ENCODE results near the gene PCDH15. TPM values are rescaled to one million over a fixed set of nuclear protein-coding genes. Genes with fewer than 3 reads are reported as not detected.

Gene PCDH15
- total RNA-seq, 1 experiment from 2014 or later: not detected

GRCh38 chr10:54799506-54799905 lies 1.5 kb downstream of the PCDH15 start:
- H3K4me1 Mint-ChIP-seq (ENCODE audit: low read depth, unreplicated experiment): peaks cover 8% of the 10 kb centered on the region
- CTCF ChIA-PET: no interaction called here
- intact Hi-C loops (cut with micrococcal nuclease; ENCODE audit: unreplicated experiment): loop anchor here (10.0 kb wide), 1 partner anchor 105 kb away; no protein-coding TSS in a partner anchor
- no TSS peak for BruUV-seq (replicated peaks)
- H3K4me3 Mint-ChIP-seq (ENCODE audit: low read depth, unreplicated experiment): no peak overlapping the region
- no peaks in the 10 kb centered on the region for H3K9me3 Mint-ChIP-seq (ENCODE audit: low read depth, unreplicated experiment)
- no peaks in the 10 kb centered on the region for H3K36me3 Mint-ChIP-seq (ENCODE audit: insufficient read depth, unreplicated experiment)
- no peaks in the 10 kb centered on the region for H3K27me3 Mint-ChIP-seq (ENCODE audit: unreplicated experiment)
- no peak for TF ChIP-seq CTCF (IDR thresholded peaks at IDR 0.05; ENCODE audit: unreplicated experiment)
- no peak for DNase-seq
- H3K27ac Mint-ChIP-seq (ENCODE audit: unreplicated experiment): no peak overlapping the region

GRCh38 chr10:54797636-54798321 lies 3.3 kb downstream of the PCDH15 start:
- no peak for DNase-seq
- BruUV-seq (replicated peaks): no TSS peak
- Mint-ChIP-seq H3K36me3 (ENCODE audit: insufficient read depth, unreplicated experiment) (no peaks in the 10 kb centered on the region), H3K9me3 (ENCODE audit: low read depth, unreplicated experiment) (no peaks in the 10 kb centered on the region), H3K27ac (ENCODE audit: unreplicated experiment) (no peak overlapping the region), H3K4me3 (ENCODE audit: low read depth, unreplicated experiment) (no peak overlapping the region), H3K27me3 (ENCODE audit: unreplicated experiment) (no peaks in the 10 kb centered on the region), H3K4me1 (ENCODE audit: low read depth, unreplicated experiment) (peaks cover 8% of the 10 kb centered on the region)
- intact Hi-C loops (cut with micrococcal nuclease; ENCODE audit: unreplicated experiment): loop anchor here (10.0 kb wide), 1 partner anchor 103 kb away; no protein-coding TSS in a partner anchor
- TF ChIP-seq CTCF (IDR thresholded peaks at IDR 0.05; ENCODE audit: unreplicated experiment): no peak
- CTCF ChIA-PET: no interaction called here

GRCh38 chr10:54796881-54797280 lies 4.2 kb downstream of the PCDH15 start:
- no peak overlapping the region for H3K4me3 Mint-ChIP-seq (ENCODE audit: low read depth, unreplicated experiment)
- H3K4me1 Mint-ChIP-seq (ENCODE audit: low read depth, unreplicated experiment): peaks cover 8% of the 10 kb centered on the region
- intact Hi-C loops (cut with micrococcal nuclease; ENCODE audit: unreplicated experiment): loop anchor here (10.0 kb wide), 1 partner anchor 102 kb away; no protein-coding TSS in a partner anchor
- BruUV-seq (replicated peaks): no TSS peak
- no peaks in the 10 kb centered on the region for H3K36me3 Mint-ChIP-seq (ENCODE audit: insufficient read depth, unreplicated experiment)
- DNase-seq: no peak
- CTCF ChIA-PET: no interaction called here
- no peaks in the 10 kb centered on the region for H3K27me3 Mint-ChIP-seq (ENCODE audit: unreplicated experiment)
- H3K9me3 Mint-ChIP-seq (ENCODE audit: low read depth, unreplicated experiment): no peaks in the 10 kb centered on the region
- no peak for TF ChIP-seq CTCF (IDR thresholded peaks at IDR 0.05; ENCODE audit: unreplicated experiment)
- no peak overlapping the region for H3K27ac Mint-ChIP-seq (ENCODE audit: unreplicated experiment)

GRCh38 chr10:54776622-54777021 lies 24.4 kb downstream of the PCDH15 start:
- TF ChIP-seq CTCF (IDR thresholded peaks at IDR 0.05; ENCODE audit: unreplicated experiment): no peak
- intact Hi-C loops (cut with micrococcal nuclease; ENCODE audit: unreplicated experiment): no loop called here
- no peak overlapping the region for H3K27ac Mint-ChIP-seq (ENCODE audit: unreplicated experiment)
- no peak overlapping the region for H3K4me3 Mint-ChIP-seq (ENCODE audit: low read depth, unreplicated experiment)
- peaks cover 2% of the 10 kb centered on the region for H3K9me3 Mint-ChIP-seq (ENCODE audit: low read depth, unreplicated experiment)
- no peaks in the 10 kb centered on the region for H3K27me3 Mint-ChIP-seq (ENCODE audit: unreplicated experiment)
- no peaks in the 10 kb centered on the region for H3K36me3 Mint-ChIP-seq (ENCODE audit: insufficient read depth, unreplicated experiment)
- CTCF ChIA-PET: no interaction called here
- no TSS peak for BruUV-seq (replicated peaks)
- no peak for DNase-seq
- H3K4me1 Mint-ChIP-seq (ENCODE audit: low read depth, unreplicated experiment): no peaks in the 10 kb centered on the region

Measured in Calu3 (cell line).